GM10266 (cell line): ENCODE measurements around the gene TMEM201.

Experiments
- DNase-seq: peaks from one replicate; pipeline ENCODE4 v3.0.0; 2012; ENCODE audit errors: extremely low spot score
- CTCF ChIP-seq: IDR thresholded peaks from 2 replicates; pipeline ENCODE4 v1.5.1; 2012; ENCODE audit warnings: mild to moderate bottlenecking, low read depth; ENCODE audit not compliant: control insufficient read depth, insufficient read depth; ENCODE audit errors: missing control alignments

TMEM201 gene

GRCh38 chr1:9577423-9577822 is 11.3 kb upstream of the TMEM201 start:
- no peak for TF ChIP-seq CTCF
- DNase-seq: no peak

GRCh38 chr1:9580942-9581341 is 7.8 kb upstream of the TMEM201 start:
- DNase-seq: no peak
- TF ChIP-seq CTCF: no peak

GRCh38 chr1:9586147-9586766 is 2.5 kb upstream of the TMEM201 start:
- no peak for DNase-seq
- no peak for TF ChIP-seq CTCF

DNA sequence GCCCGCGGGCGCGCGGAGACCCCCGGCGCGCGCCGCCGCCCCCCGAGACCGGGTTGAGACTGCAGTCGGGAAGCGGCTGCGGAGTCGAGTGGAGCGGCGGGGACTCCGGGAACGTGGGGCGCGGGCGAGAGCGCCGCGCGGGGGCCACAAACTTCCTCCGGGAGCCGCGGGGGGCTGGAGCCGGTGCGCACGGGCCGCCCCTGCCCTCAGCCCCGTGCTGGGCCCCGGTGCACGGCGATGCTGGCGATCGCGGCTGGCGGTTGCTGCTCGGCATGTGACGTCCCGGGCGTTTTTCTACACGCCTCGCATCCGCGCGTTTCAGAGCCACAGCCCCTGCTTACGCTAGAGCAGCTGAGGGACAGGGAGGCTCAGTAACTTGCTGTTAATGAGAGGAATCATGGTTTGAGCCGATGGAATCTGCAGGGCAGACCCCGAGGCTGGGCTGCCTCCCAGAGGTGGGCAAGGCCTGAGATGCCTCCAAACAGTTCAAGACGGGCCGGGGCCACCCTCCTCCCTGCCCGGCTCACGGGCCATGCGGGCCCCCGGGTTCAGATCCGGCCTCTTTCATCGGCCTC is 520 bp downstream of the TMEM201 start:
- no peak for TF ChIP-seq CTCF
- no peak for DNase-seq

- DNase-seq: no peak
- no peak for TF ChIP-seq CTCF
Measured at GRCh38 chr1:9589719-9590157, 1.0 kb downstream of the TMEM201 start.

GRCh38 chr1:9590201-9590600 is 1.5 kb downstream of the TMEM201 start:
- DNase-seq: no peak
- no peak for TF ChIP-seq CTCF

- DNase-seq: no peak
- no peak for TF ChIP-seq CTCF
Measured at GRCh38 chr1:9590945-9591668, 2.4 kb downstream of the TMEM201 start.
